SK-N-SH treated with all-trans-retinoic acid at 6 μM for 48 hours (cell line): ENCODE measurements around the gene FAM53A.

Experiments
- ATAC-seq: fragments of 200-7000 bp; cut with Tn5 transposase; 3 replicates; pipeline ENCODE4 v1.9.1; 2020; ENCODE audit warnings: mild to moderate bottlenecking, moderate library complexity
- ARNTL ChIP-seq: fragments of 450-650 bp; formaldehyde crosslinking; IDR thresholded peaks from 2 replicates; pipeline ENCODE4 v1.5.0; 2020; ENCODE audit warnings: low read depth, mild to moderate bottlenecking, moderate library complexity, borderline replicate concordance
- BACH2 ChIP-seq: fragments of 250-450 bp; sonication (Bioruptor Pico); IDR thresholded peaks from 2 replicates; pipeline ENCODE4 v1.9.0; 2021; ENCODE audit warnings: mild to moderate bottlenecking, borderline replicate concordance
- CREB5 ChIP-seq: fragments of 250-450 bp; sonication (Bioruptor Pico); IDR thresholded peaks from 2 replicates; pipeline ENCODE4 v1.5.1; 2020; ENCODE audit warnings: low read depth, mild to moderate bottlenecking, moderate library complexity
- CSRNP3 ChIP-seq: fragments of 250-450 bp; sonication (Bioruptor Pico); IDR thresholded peaks from 2 replicates; pipeline ENCODE4 v1.5.1; 2021; ENCODE audit warnings: mild to moderate bottlenecking, moderate library complexity
- ESRRG ChIP-seq: fragments of 250-450 bp; sonication (Bioruptor Pico); IDR thresholded peaks from 2 replicates; pipeline ENCODE4 v1.6.1; 2021; ENCODE audit warnings: mild to moderate bottlenecking
- GLIS3 ChIP-seq: fragments of 250-450 bp; sonication (Bioruptor Pico); IDR thresholded peaks from 2 replicates; pipeline ENCODE4 v1.5.0; 2020; ENCODE audit warnings: mild to moderate bottlenecking, moderate library complexity
- ISL1 ChIP-seq: fragments of 250-450 bp; sonication (Bioruptor Pico); IDR thresholded peaks from 2 replicates; pipeline ENCODE4 v2.1.2; 2022; ENCODE audit warnings: mild to moderate bottlenecking, moderate library complexity
- OSR1 ChIP-seq: fragments of 250-450 bp; sonication (Bioruptor Pico); IDR thresholded peaks from 2 replicates; pipeline ENCODE4 v1.8.0; 2022; ENCODE audit warnings: moderate library complexity, mild to moderate bottlenecking, inconsistent platforms
- PPARA ChIP-seq: fragments of 250-450 bp; sonication (Bioruptor Pico); IDR thresholded peaks from 2 replicates; pipeline ENCODE4 v1.5.0; 2020; ENCODE audit warnings: mild to moderate bottlenecking, borderline replicate concordance
- RARB ChIP-seq: fragments of 250-450 bp; sonication (Bioruptor Pico); IDR thresholded peaks from 2 replicates; pipeline ENCODE4 v1.8.0; 2021; ENCODE audit warnings: mild to moderate bottlenecking, moderate library complexity
- SNAI2 ChIP-seq: fragments of 250-450 bp; sonication (Bioruptor Pico); IDR thresholded peaks from 2 replicates; pipeline ENCODE4 v1.5.0; 2020; ENCODE audit warnings: mild to moderate bottlenecking, moderate library complexity
- TCF4 ChIP-seq: fragments of 250-450 bp; sonication (Bioruptor Pico); IDR thresholded peaks from 2 replicates; pipeline ENCODE4 v1.8.0; 2021; ENCODE audit warnings: mild to moderate bottlenecking, moderate library complexity, borderline replicate concordance
- TOX ChIP-seq: fragments of 250-450 bp; sonication (Bioruptor Pico); IDR thresholded peaks from 2 replicates; pipeline ENCODE4 v1.8.0; 2021; ENCODE audit warnings: mild to moderate bottlenecking, moderate library complexity, borderline replicate concordance
- ZC3H10 ChIP-seq: fragments of 250-450 bp; sonication (Bioruptor Pico); IDR thresholded peaks from 2 replicates; pipeline ENCODE4 v1.5.1; 2021; ENCODE audit warnings: mild to moderate bottlenecking, moderate library complexity
- ZFP3 ChIP-seq: fragments of 250-450 bp; sonication (Bioruptor Pico); IDR thresholded peaks from 2 replicates; pipeline ENCODE4 v1.5.0; 2020; ENCODE audit warnings: mild to moderate bottlenecking, moderate library complexity
- ZFP30 ChIP-seq: fragments of 450-650 bp; formaldehyde crosslinking; IDR thresholded peaks from 2 replicates; pipeline ENCODE4 v1.5.0; 2022; ENCODE audit warnings: mild to moderate bottlenecking, moderate library complexity
- ZNF565 ChIP-seq: fragments of 450-650 bp; formaldehyde crosslinking; conservative IDR thresholded peaks from 2 replicates; pipeline ENCODE4 v1.5.0; 2020; ENCODE audit warnings: low read depth, mild to moderate bottlenecking, moderate library complexity
- ZNF70 ChIP-seq: fragments of 450-650 bp; formaldehyde crosslinking; IDR thresholded peaks from 2 replicates; pipeline ENCODE4 v1.5.0; 2020; ENCODE audit warnings: mild to moderate bottlenecking, moderate library complexity
- ZNF8 ChIP-seq: fragments of 450-650 bp; formaldehyde crosslinking; IDR thresholded peaks from 2 replicates; pipeline ENCODE4 v1.5.0; 2020; ENCODE audit warnings: mild to moderate bottlenecking, moderate library complexity
- TF ChIP-seq, protein P1 (sequence below): fragments of 250-450 bp; sonication (Bioruptor Pico); IDR thresholded peaks from 2 replicates; pipeline ENCODE4 v1.8.0; 2020; ENCODE audit warnings: mild to moderate bottlenecking, moderate library complexity, borderline replicate concordance
- TF ChIP-seq, protein P2 (sequence below): fragments of 250-450 bp; sonication (Bioruptor Pico); IDR thresholded peaks from 2 replicates; pipeline ENCODE4 v1.8.0; 2021; ENCODE audit warnings: low read depth, mild to moderate bottlenecking, moderate library complexity, borderline replicate concordance

FAM53A gene

DNA sequence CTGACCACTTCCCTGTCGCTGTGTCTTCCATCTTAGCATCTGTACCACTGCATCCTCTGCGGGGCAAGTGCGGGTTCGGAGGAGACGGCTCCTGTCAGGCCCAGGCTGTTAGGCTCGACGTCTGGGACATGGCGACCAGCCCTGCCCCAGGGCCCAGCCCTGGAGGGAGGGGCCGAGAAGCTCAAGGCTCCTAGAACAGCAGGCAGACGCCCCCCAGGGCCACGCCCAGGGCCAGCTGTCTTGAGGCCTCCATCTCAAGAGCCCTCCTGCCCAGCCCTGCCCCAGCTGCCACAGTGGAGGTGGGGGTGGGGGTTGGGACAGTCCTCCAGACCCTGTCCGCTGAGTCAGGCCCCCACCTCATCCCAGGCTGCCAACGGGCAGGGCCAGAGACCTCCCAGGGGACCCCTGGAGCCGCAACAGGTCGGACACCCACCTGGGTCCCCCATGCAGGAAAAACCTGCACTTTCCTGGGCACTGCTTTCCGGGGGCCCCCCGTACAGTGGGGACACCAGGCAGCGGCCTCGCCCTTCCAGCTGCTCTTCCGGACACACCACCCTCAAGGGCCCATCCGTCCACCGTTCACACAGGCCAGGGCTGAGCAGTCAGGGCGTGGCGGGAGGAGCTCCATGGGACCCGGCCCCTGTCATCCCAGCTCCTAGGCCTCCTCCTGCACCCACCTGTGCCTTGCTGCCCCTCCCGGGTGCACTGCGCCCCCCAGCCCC lies 83.1 kb downstream of the FAM53A start:
- ATAC-seq, result no peak

DNA sequence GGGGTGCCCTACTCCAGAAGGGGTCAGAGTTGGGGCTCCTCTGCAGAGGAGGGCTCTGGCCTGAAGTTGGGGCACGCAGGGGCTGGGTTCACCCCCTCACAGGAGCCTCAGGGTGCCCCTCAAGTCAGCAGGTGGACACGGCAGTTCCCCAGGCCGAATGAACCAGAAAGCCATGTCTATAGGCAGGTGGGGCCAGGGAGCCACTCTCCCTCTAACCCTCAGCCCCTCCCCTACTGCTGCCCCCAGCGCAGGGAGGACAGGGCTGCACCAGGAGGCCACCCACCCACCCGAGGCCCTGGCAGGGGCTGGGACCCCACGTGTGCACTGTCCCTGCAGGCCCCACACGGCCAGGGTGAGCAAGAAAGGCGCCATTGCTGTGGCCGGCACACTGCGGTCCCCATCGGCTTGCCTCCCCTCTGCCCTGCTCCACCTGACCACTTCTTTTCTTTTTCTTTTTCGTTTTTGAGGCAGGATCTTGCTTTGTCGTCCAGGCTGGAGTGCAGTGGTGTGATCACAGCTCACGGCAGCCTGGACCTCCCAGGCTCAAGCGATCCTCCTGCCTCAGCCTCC lies 83.8 kb downstream of the FAM53A start:
- TF ChIP-seq ZC3H10 (no peak), ESRRG (CRISPR knock-in tag) (no peak), ZFP30 (CRISPR knock-in tag) (no peak), ZNF565 (CRISPR knock-in tag) (no peak), ZFP3 (CRISPR knock-in tag) (no peak), TOX (CRISPR knock-in tag) (no peak), ARNTL (CRISPR knock-in tag) (no peak), RARB (no peak), CSRNP3 (no peak), ISL1 (CRISPR knock-in tag) (no peak), ZNF8 (CRISPR knock-in tag) (no peak), OSR1 (no peak)
- TF ChIP-seq, protein P1, sequence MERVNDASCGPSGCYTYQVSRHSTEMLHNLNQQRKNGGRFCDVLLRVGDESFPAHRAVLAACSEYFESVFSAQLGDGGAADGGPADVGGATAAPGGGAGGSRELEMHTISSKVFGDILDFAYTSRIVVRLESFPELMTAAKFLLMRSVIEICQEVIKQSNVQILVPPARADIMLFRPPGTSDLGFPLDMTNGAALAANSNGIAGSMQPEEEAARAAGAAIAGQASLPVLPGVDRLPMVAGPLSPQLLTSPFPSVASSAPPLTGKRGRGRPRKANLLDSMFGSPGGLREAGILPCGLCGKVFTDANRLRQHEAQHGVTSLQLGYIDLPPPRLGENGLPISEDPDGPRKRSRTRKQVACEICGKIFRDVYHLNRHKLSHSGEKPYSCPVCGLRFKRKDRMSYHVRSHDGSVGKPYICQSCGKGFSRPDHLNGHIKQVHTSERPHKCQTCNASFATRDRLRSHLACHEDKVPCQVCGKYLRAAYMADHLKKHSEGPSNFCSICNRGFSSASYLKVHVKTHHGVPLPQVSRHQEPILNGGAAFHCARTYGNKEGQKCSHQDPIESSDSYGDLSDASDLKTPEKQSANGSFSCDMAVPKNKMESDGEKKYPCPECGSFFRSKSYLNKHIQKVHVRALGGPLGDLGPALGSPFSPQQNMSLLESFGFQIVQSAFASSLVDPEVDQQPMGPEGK (CRISPR knock-in tag), result no peak
- TF ChIP-seq, all 23 proteins: peak for 0
- no peak for ATAC-seq

More for the DNA sequence above, 83.1 kb downstream of the FAM53A start:
- TF ChIP-seq PPARA (CRISPR knock-in tag), result no peak
- TF ChIP-seq RARB, result no peak
- no peak for TF ChIP-seq TCF4 (CRISPR knock-in tag)
- no peak for TF ChIP-seq OSR1
- TF ChIP-seq ESRRG (CRISPR knock-in tag), result no peak
- TF ChIP-seq TOX (CRISPR knock-in tag), result no peak
- no peak for TF ChIP-seq GLIS3 (CRISPR knock-in tag)
- no peak for TF ChIP-seq CSRNP3
- TF ChIP-seq ZFP3 (CRISPR knock-in tag), result no peak
- TF ChIP-seq, protein P2, sequence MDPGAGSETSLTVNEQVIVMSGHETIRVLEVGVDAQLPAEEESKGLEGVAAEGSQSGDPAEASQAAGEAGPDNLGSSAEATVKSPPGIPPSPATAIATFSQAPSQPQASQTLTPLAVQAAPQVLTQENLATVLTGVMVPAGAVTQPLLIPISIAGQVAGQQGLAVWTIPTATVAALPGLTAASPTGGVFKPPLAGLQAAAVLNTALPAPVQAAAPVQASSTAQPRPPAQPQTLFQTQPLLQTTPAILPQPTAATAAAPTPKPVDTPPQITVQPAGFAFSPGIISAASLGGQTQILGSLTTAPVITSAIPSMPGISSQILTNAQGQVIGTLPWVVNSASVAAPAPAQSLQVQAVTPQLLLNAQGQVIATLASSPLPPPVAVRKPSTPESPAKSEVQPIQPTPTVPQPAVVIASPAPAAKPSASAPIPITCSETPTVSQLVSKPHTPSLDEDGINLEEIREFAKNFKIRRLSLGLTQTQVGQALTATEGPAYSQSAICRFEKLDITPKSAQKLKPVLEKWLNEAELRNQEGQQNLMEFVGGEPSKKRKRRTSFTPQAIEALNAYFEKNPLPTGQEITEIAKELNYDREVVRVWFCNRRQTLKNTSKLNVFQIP (CRISPR knock-in tag), result no peak
- TF ChIP-seq ZNF70, result no peak
- no peak for TF ChIP-seq ISL1 (CRISPR knock-in tag)
- TF ChIP-seq BACH2 (CRISPR knock-in tag), result no peak
- TF ChIP-seq ARNTL (CRISPR knock-in tag), result no peak
- no peak for TF ChIP-seq CREB5 (CRISPR knock-in tag)
- TF ChIP-seq ZFP30 (CRISPR knock-in tag), result no peak
- TF ChIP-seq ZNF8 (CRISPR knock-in tag), result no peak
- TF ChIP-seq SNAI2 (CRISPR knock-in tag), result no peak
- no peak for TF ChIP-seq ZNF565 (CRISPR knock-in tag)
- no peak for TF ChIP-seq ZC3H10
